ENCODE results near the gene IRS2. TPM values are rescaled to one million over a fixed set of nuclear protein-coding genes. Genes with fewer than 3 reads are reported as not detected.
A peak's percentile ranks its signal among the peaks of the same experiment; 100 is the strongest.

The IRS2 gene
- total and polyA plus RNA-seq, 2 experiments from 2014 or later: 3.4 to 7.7 TPM

DNA sequence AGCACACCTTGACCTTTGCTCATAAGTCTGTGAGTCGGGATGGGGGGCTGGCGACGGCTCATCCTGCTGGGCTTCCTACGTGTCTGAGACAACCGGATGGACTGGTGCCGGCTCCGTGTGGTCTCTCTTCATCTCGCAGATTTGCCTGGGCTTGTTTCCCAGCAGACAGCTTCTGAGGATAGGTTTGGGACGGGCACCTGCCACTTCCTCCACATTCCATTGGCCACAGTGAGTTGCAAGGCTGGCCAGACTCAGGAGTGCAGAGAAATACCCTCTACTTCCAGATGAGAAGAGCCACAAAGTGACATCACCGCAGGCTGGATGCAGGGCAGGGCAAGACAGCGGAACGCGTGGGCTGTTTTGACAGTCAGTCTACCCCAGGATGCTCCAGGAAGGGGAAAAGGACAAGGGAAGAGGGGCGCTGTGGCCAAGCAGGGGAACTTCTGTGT is 48.1 kb downstream of the IRS2 start:
- Histone ChIP-seq H3K9me2 (ENCODE audit: insufficient read depth) (no peaks in the 10 kb centered on the region), H3K27ac (no peak overlapping the region), H3K4me1 (ENCODE audit: insufficient read depth) (peaks cover 6% of the 10 kb centered on the region), H3K4me2 (ENCODE audit: unreplicated experiment) (no peak overlapping the region), H3F3A (ENCODE audit: insufficient read depth) (no peaks in the 10 kb centered on the region), H2AFZ (no peak overlapping the region), H3K36me3 (ENCODE audit: low read depth) (no peaks in the 10 kb centered on the region), H4K20me1 (ENCODE audit: insufficient read depth) (no peaks in the 10 kb centered on the region), H3K9ac (no peak overlapping the region), H3K27me3 (replicated peaks; ENCODE audit: insufficient read depth) (peaks cover 13% of the 10 kb centered on the region), H3K9me3 (ENCODE audit: low read depth) (no peaks in the 10 kb centered on the region), H3K79me2 (ENCODE audit: insufficient read depth) (no peaks in the 10 kb centered on the region), H3K4me3 (no peak overlapping the region)
- DNase-seq: no peak
- no peak for TF ChIP-seq EZH2 (IDR thresholded peaks at IDR 0.05; ENCODE audit: insufficient read depth, poor library complexity, severe bottlenecking)
- no peak for TF ChIP-seq EZH2phosphoT487 (IDR thresholded peaks at IDR 0.05; ENCODE audit: insufficient read depth, low read depth)
- in situ Hi-C loops (cut with MboI): no loop called here
- 70 to 71% methylated on average over 14 of the region's 14 CpGs for WGBS, 2 experiments (ENCODE audit: low coverage in 1 of 2, low lambda C conversion rate in 2 of 2, missing lambda C conversion rate in 2 of 2)

- Histone ChIP-seq H3K9me2 (ENCODE audit: insufficient read depth) (no peaks in the 10 kb centered on the region), H3K4me2 (ENCODE audit: unreplicated experiment) (no peak overlapping the region), H2AFZ (no peak overlapping the region; the same call in 1 of the 2 replicates), H3K27me3 (replicated peaks; ENCODE audit: insufficient read depth) (peaks cover 6% of the 10 kb centered on the region), H3K9ac (no peak overlapping the region), H3K9me3 (ENCODE audit: low read depth) (no peaks in the 10 kb centered on the region), H3K36me3 (ENCODE audit: low read depth) (no peaks in the 10 kb centered on the region), H4K20me1 (ENCODE audit: insufficient read depth) (no peaks in the 10 kb centered on the region), H3K4me3 (no peak overlapping the region), H3K4me1 (ENCODE audit: insufficient read depth) (peaks cover 6% of the 10 kb centered on the region), H3K79me2 (ENCODE audit: insufficient read depth) (no peaks in the 10 kb centered on the region), H3K27ac (no peak overlapping the region), H3F3A (ENCODE audit: insufficient read depth) (no peaks in the 10 kb centered on the region)
- in situ Hi-C loops (cut with MboI): no loop called here
- no peak for TF ChIP-seq EZH2phosphoT487 (IDR thresholded peaks at IDR 0.05; ENCODE audit: insufficient read depth, low read depth)
- TF ChIP-seq EZH2 (IDR thresholded peaks at IDR 0.05; ENCODE audit: insufficient read depth, poor library complexity, severe bottlenecking): no peak
- DNase-seq: peak; percentile 91
- WGBS, 2 experiments (ENCODE audit: low coverage in 1 of 2, low lambda C conversion rate in 2 of 2, missing lambda C conversion rate in 2 of 2): 7 to 13% methylated on average over 5 of the region's 5 CpGs
Measured at GRCh38 chr13:109737606-109738005, 48.8 kb downstream of the IRS2 start.

- H3K4me3 ChIP-seq: no peak overlapping the region
- no peak overlapping the region for H3K9ac ChIP-seq
- H3K4me1 ChIP-seq (ENCODE audit: insufficient read depth): peaks cover 6% of the 10 kb centered on the region
- no peaks in the 10 kb centered on the region for H3K79me2 ChIP-seq (ENCODE audit: insufficient read depth)
- no peaks in the 10 kb centered on the region for H3K36me3 ChIP-seq (ENCODE audit: low read depth)
- TF ChIP-seq EZH2 (IDR thresholded peaks at IDR 0.05; ENCODE audit: insufficient read depth, poor library complexity, severe bottlenecking): no peak
- no peak for TF ChIP-seq EZH2phosphoT487 (IDR thresholded peaks at IDR 0.05; ENCODE audit: insufficient read depth, low read depth)
- in situ Hi-C loops (cut with MboI): no loop called here
- H3F3A ChIP-seq (ENCODE audit: insufficient read depth): no peaks in the 10 kb centered on the region
- H3K4me2 ChIP-seq (ENCODE audit: unreplicated experiment): no peak overlapping the region
- peaks cover 6% of the 10 kb centered on the region for H3K27me3 ChIP-seq (replicated peaks; ENCODE audit: insufficient read depth)
- no peaks in the 10 kb centered on the region for H3K9me3 ChIP-seq (ENCODE audit: low read depth)
- no peak overlapping the region for H3K27ac ChIP-seq
- no peaks in the 10 kb centered on the region for H3K9me2 ChIP-seq (ENCODE audit: insufficient read depth)
- WGBS, 2 experiments (ENCODE audit: low coverage in 1 of 2, low lambda C conversion rate in 2 of 2, missing lambda C conversion rate in 2 of 2): 54 to 56% methylated on average over 13 of the region's 13 CpGs
- no peak overlapping the region for H2AFZ ChIP-seq
- no peaks in the 10 kb centered on the region for H4K20me1 ChIP-seq (ENCODE audit: insufficient read depth)
- no peak for DNase-seq
Measured at GRCh38 chr13:109737046-109737573, 49.3 kb downstream of the IRS2 start.

GRCh38 chr13:109735436-109735966 is 50.9 kb downstream of the IRS2 start:
- Histone ChIP-seq H3K27me3 (replicated peaks; ENCODE audit: insufficient read depth) (peaks cover 8% of the 10 kb centered on the region; the same call in 1 of the 2 replicates), H3F3A (ENCODE audit: insufficient read depth) (no peaks in the 10 kb centered on the region), H3K9me3 (ENCODE audit: low read depth) (no peaks in the 10 kb centered on the region), H3K4me2 (ENCODE audit: unreplicated experiment) (no peak overlapping the region), H2AFZ (no peak overlapping the region), H3K79me2 (ENCODE audit: insufficient read depth) (no peaks in the 10 kb centered on the region), H3K9me2 (ENCODE audit: insufficient read depth) (no peaks in the 10 kb centered on the region), H4K20me1 (ENCODE audit: insufficient read depth) (no peaks in the 10 kb centered on the region), H3K27ac (no peak overlapping the region), H3K36me3 (ENCODE audit: low read depth) (no peaks in the 10 kb centered on the region), H3K4me3 (no peak overlapping the region), H3K9ac (no peak overlapping the region), H3K4me1 (ENCODE audit: insufficient read depth) (peaks cover 6% of the 10 kb centered on the region)
- in situ Hi-C loops (cut with MboI): no loop called here
- TF ChIP-seq EZH2phosphoT487 (IDR thresholded peaks at IDR 0.05; ENCODE audit: insufficient read depth, low read depth): no peak
- TF ChIP-seq EZH2 (IDR thresholded peaks at IDR 0.05; ENCODE audit: insufficient read depth, poor library complexity, severe bottlenecking): no peak
- DNase-seq: no peak
- WGBS, 2 experiments (ENCODE audit: low coverage in 1 of 2, low lambda C conversion rate in 2 of 2, missing lambda C conversion rate in 2 of 2): 55 to 56% methylated on average over 4 of the region's 4 CpGs
